Right lung (tissue), 5 donors: Measurements from ENCODE around the gene LAMB1. TPM values are rescaled to one million over a fixed set of nuclear protein-coding genes. Genes with fewer than 3 reads are reported as not detected.
"Not testable (repeated sequence)": the region's sequence is repeated elsewhere in the genome, so short reads cannot be mapped to it uniquely, and the experiment has no call there.

Experiments
- DNase-seq, 2 donors: peaks; one replicate each; pipeline ENCODE4 v3.0.0-alpha.2; 2013
- polyA plus RNA-seq, 5 donors: library from polyadenylated mRNA; unstranded; fragments of 120-200 nt; gene quantifications; one replicate each; pipeline versions ENCODE4 v1.2.1 to v1.2.3, GENCODE V29; 2013; ENCODE audit warnings: inconsistent platforms in 1 of 5, low replicate concordance in 1 of 5; ENCODE audit not compliant: insufficient read length in 5 of 5, insufficient read depth in 1 of 5

The LAMB1 gene
- polyA plus RNA-seq, 5 donors: 434 to 575 (median 522) TPM

- no peak for DNase-seq
These were observed 27.5 kb downstream of the LAMB1 start for GRCh38 chr7:107975394-107976013.

- DNase-seq: no peak
These were observed 29.1 kb downstream of the LAMB1 start for GRCh38 chr7:107973861-107974260.

DNA sequence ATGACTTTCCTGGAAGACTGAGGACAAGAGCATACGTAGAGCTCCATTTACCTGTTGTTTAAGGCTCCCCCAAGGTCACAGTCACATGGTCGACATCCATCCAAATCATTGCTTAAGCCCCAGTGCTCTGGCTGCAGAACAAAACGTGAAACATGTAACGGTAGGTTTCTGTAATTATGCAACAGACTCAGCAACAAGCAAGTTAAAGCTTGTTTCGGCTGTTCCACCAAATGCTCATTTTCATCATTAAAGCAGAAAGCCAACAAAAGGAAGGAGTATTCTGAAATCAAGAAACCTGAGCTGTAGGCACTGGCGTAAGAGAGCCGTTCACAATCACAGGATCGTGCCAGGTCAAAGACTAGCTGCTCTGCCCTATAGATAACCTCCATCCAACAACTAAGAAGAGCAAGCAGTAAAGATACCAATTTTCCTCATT lies 30.0 kb downstream of the LAMB1 start:
- no peak for DNase-seq

DNA sequence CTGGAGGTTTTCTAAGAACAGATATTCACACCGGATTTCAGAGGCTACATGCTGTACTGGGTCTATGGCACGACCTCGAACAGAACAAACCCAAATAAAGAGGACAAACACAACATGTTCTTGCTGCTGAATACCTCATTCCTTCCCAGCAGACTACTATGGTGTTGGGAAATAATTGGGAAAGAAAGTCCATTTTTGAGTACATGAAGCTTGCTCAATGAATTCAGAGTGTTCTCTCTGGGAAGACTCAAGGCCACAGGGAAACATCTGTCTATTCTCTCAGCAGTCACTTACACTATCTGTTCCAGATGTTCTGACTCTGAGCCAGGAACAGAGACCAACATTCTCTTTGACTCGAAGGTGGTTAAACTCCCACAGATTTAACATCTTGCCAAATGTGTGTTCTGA lies 30.9 kb downstream of the LAMB1 start:
- peak; percentile 74 to 82 for DNase-seq

DNA sequence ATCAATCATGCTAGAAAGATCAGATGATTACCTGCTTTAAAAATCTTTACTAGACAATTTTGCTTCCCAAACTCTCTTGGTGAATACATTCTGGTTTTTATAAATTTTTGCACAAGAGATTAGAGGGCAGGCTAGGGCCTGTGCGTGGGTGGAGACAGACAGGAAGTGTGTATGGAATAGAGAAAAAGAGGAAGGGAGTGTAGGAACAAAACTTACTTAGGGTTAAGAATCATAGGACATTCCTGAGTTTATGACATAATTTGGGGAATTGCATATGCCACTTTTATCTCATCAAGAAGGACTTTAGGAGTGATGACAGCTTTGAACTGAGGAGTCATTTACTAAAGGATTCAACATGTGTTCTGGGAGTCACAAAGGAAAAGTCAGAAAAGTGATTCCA lies 31.3 kb downstream of the LAMB1 start:
- no peak for DNase-seq

GRCh38 chr7:107971100-107971499 lies 31.9 kb downstream of the LAMB1 start:
- DNase-seq: no peak

DNA sequence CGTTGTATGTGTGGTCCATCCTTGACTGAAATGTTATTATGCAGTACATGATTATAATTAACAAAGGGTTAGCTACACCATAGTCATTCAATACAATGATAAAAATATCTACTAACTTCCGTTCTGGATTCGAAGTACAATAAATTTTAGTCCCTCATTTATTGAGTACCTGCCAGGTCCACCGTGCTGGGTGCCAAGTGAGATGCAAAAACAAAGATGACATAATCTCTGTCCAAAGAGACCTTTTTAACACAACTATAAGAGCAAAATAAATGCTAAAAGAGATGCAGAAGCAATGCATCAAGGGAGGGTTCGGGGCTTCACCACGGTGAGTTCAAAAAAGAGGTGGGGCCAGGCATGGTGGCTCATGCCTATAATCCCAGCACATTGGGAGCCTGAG lies 33.1 kb downstream of the LAMB1 start:
- no peak for DNase-seq

DNA sequence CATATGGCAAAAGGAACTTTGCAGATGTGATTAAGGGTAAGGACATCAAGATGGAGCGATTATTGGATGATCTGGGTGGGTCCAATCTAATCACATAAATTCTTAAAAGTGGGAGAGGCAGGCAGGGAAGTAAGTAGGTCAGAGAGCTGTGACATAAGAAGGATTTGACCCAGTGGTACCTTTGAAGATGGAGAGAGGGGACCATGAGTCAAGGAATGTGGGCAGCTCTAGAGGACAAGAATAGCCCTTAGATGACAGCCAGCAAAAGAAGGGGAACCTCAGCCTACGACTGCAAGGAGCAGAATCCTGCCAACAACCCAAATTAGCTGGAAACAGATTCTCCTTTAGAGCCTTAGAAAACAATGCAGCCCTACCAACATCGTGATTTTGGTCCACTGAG lies 34.5 kb downstream of the LAMB1 start:
- DNase-seq: no peak

DNA sequence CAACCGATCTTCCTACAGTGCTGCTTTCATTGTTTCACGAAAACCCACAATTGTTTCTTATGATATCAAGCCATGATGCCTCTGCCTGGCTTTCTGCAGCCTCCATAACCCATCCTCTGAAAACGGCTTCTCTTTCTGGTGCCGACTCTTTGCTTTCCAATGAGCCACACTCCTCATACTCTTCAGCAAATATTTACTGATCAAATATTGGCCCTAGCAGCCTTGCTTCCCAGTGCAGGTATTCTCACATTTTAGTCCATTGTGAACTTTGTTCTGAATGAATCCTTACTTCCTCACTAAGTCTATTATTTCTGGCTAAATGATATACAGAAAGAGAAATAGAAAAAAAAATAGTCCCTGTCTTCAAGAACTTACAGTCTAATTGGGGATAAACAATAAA lies 35.5 kb downstream of the LAMB1 start:
- DNase-seq: no peak

- no peak for DNase-seq
These were observed 36.2 kb downstream of the LAMB1 start for GRCh38 chr7:107966711-107967110.

DNA sequence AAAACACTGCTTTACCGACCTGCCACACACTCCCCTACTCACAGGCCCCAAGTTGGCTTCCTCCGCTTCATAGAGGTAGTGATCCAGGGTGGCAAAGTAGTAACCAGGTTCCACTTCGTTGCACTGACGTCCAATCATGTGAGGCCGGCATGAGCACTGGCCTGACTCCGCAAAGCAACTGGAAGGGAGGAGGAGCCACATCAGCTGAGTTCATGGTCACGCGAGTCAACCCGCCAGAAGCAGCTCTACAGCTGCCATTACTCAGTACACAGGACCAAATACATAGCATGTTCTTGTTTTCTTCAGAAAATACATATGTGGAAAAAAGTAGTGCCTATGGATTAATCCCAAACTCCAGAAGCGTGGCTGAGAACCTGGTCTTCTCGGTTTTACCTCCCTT lies 38.5 kb downstream of the LAMB1 start:
- no peak for DNase-seq

DNA sequence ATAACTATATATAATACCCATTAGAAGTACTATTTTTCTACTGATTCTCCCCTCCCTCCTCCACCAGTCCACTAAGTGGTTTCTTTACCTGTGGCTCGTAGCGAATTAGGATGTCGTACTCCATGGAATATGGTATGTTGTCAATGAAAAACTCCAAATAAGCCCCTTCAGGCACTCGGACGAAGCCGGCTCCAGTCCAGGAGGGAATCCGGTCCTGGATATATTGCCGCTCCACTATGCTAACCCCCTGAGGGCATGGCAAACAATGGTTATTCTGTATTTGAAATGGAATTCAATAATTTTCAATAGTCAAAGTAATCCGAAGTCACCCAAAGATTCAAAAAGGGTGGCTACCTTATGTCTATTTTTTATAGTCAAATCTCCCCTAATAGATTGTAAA lies 40.1 kb downstream of the LAMB1 start:
- no peak for DNase-seq

DNA sequence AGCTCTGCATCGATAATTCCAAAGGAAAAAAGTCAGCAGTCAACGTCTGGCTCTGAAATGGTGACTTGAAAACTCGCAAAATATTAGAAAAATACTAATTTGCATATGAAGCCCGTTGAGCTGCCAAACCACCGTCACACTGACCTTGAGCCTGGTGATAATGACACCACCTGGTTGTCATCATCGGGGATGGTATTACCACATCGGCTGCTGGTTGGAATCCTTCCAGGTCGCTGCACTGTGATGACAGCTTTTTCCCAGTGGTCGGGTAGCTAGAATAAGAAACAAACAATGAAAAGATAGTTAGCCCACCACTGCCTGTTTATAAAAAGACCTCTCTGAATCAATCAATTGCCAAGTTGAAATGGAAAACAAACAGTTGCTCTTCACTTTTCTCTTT lies 41.6 kb downstream of the LAMB1 start:
- no peak for DNase-seq

DNA sequence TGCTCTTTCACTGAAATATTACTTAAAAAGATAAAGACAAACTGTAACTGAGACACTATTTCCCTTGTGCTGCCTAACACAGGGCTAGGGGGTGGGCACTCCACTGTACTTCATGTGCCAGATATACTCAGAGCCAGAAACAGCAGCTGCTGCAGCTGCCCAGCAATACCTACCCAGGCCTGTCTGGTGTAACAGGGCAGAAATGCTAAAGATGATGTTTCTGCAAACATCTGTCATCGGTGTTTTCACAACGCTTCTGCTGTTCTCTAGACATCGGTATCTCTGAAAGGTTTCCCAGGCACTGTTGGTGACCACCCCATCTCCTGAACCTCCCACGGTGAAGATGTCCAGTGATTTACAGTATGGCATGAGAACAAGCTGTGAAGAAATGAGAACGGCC lies 42.7 kb downstream of the LAMB1 start:
- DNase-seq: no peak

DNA sequence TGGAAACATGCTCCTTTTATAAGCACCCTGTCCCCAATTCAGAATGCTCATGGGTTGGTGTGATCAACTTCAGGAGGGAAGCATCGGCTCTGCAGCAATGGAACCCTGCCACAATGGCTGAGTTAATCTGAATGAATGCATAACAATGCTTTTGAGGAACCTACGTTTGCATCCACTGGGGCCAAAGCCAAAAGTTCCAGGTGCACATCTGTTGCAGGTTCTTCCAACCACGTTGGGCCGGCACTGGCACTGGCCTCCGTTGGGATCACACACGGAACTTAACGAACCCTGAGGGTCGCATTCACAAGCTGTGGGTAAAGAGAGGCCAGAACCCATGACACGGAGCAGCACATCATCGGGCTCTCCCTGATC lies 43.4 kb downstream of the LAMB1 start:
- DNase-seq: no peak

- peak in 1 of 2 donors; percentile 55 for DNase-seq
These were observed 44.0 kb downstream of the LAMB1 start for GRCh38 chr7:107958764-107959526.

- no peak for DNase-seq
These were observed 45.5 kb downstream of the LAMB1 start for GRCh38 chr7:107957436-107957835.

- not testable (repeated sequence) for DNase-seq
These were observed 46.0 kb downstream of the LAMB1 start for GRCh38 chr7:107956950-107957349.

DNA sequence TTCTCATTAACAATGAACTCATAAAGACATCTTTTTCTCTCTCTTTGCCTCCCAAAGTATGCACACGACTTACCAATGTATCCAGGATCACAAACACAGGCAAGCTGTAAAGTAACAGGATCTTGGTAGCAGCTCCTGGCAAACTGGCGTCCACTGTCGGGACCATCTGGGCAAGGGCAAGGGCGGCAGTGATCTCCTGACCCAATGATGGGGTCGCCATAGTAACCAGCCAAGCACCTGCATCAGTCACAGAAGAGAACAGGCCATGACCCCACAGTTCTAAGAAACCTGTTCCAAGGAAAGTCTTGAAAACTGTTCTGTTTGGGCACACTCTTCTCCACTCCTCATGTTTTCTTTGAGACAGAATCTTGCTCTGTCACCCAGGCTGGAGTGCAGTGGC lies 47.6 kb downstream of the LAMB1 start:
- DNase-seq: no peak

DNA sequence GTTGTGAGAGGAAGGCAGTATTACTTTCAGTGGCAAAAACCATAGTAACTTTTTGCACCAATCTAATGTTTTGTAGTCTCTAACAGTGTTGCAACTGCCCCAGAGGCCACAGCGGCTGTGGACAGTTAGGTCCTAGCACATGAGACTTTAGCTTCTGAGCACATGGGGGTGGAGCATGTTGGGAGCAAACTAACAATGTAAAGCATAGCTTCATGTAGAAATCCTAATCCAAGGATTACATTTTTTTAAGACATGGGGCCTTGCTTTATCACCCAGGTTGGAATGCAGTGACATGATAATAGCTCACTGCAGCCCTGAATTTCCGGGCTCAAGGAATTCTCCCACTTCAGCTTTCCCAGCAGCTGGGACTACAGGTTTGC lies 49.0 kb downstream of the LAMB1 start:
- no peak for DNase-seq

- no peak for DNase-seq
These were observed 49.6 kb downstream of the LAMB1 start for GRCh38 chr7:107953265-107953923.

GRCh38 chr7:107951896-107952295 lies 51.1 kb downstream of the LAMB1 start:
- DNase-seq: no peak

GRCh38 chr7:107951172-107951787 lies 51.7 kb downstream of the LAMB1 start:
- DNase-seq: no peak
